Endothelial cell of umbilical vein (primary cell): Measurements from ENCODE around the gene PDE8B.

Experiments
- CTCF ChIP-seq, 2 donors: IDR thresholded peaks; 1 replicate in 1 of 2; 2 replicates in 1 of 2; pipeline ENCODE4 v1.5.1; 2011; ENCODE audit warnings: low read length in 2 of 2, mild to moderate bottlenecking in 2 of 2, moderate library complexity in 2 of 2, control low read depth in 1 of 2, inconsistent platforms in 1 of 2, low read depth in 1 of 2; ENCODE audit not compliant: insufficient read depth in 1 of 2; ENCODE audit errors: extremely low read depth in 1 of 2
- JUN ChIP-seq: IDR thresholded peaks from 2 replicates; pipeline ENCODE4 v1.6.1; 2011; ENCODE audit warnings: borderline replicate concordance, low read depth; ENCODE audit not compliant: insufficient read length, insufficient read depth
- MYC ChIP-seq: IDR thresholded peaks from one replicate; pipeline ENCODE4 v1.6.1; 2011; ENCODE audit warnings: mild to moderate bottlenecking, low read depth, low read length

GRCh38 chr5:77186652-77187370 lies 23.7 kb upstream of the PDE8B start:
- TF ChIP-seq CTCF (IDR thresholded peaks at IDR 0.05; ENCODE audit: extremely low read depth in 1 of 2, insufficient read depth in 1 of 2, low read depth in 1 of 2, low read length in 2 of 2) = no peak
- no peak for TF ChIP-seq JUN
- no peak for TF ChIP-seq MYC
